ENCODE data around the gene CCDC32. TPM values are rescaled to one million over a fixed set of nuclear protein-coding genes. Genes with fewer than 3 reads are reported as not detected.

The CCDC32 gene
- total and polyA plus RNA-seq, 2 of the 13 experiments (the other 11 are each of a cell fraction or from before 2014, with no cell fraction given), result 10.8 to 23.2 TPM

- no peak for TF ChIP-seq E2F2 (CRISPR knock-in tag; IDR thresholded peaks at IDR 0.05; ENCODE audit: borderline replicate concordance)
- peak; percentile 88 for TF ChIP-seq ZNF556 (CRISPR knock-in tag; IDR thresholded peaks at IDR 0.05; ENCODE audit: borderline replicate concordance)
- TF ChIP-seq ZNF446 (CRISPR knock-in tag; IDR thresholded peaks at IDR 0.05), result no peak
- TF ChIP-seq ZFP37 (CRISPR knock-in tag; IDR thresholded peaks at IDR 0.05; ENCODE audit: borderline replicate concordance), result no peak
- TF ChIP-seq PBX2 (CRISPR knock-in tag; IDR thresholded peaks at IDR 0.05), result no peak
- TF ChIP-seq ZNF256 (CRISPR knock-in tag; conservative IDR thresholded peaks at IDR 0.05), result no peak
- no peak for TF ChIP-seq PTBP1 (IDR thresholded peaks at IDR 0.05; ENCODE audit: low read depth, low read length, poor library complexity, severe bottlenecking)
- no peak for TF ChIP-seq THAP8 (CRISPR knock-in tag; IDR thresholded peaks at IDR 0.05; ENCODE audit: borderline replicate concordance)
- TF ChIP-seq ZKSCAN5 (CRISPR knock-in tag; IDR thresholded peaks at IDR 0.05), result no peak
- TF ChIP-seq ZNF331 (CRISPR knock-in tag; IDR thresholded peaks at IDR 0.05), result peak; percentile 88
- no peak for TF ChIP-seq HMGA1 (CRISPR knock-in tag; conservative IDR thresholded peaks at IDR 0.05)
- TF ChIP-seq ZNF749 (CRISPR knock-in tag; IDR thresholded peaks at IDR 0.05; ENCODE audit: borderline replicate concordance), result no peak
- TF ChIP-seq ZFX (CRISPR knock-in tag; IDR thresholded peaks at IDR 0.05; ENCODE audit: low read depth), result peak; percentile 87
- peak; percentile 86; the same call in 1 of the 2 replicates for TF ChIP-seq THRA (CRISPR knock-in tag; IDR thresholded peaks at IDR 0.05; ENCODE audit: borderline replicate concordance)
- no peak for TF ChIP-seq SMYD3 (CRISPR knock-in tag; IDR thresholded peaks at IDR 0.05)
- TF ChIP-seq MED1 (CRISPR knock-in tag; IDR thresholded peaks at IDR 0.05), result peak; percentile 70
- TF ChIP-seq MAFG (CRISPR knock-in tag; IDR thresholded peaks at IDR 0.05), result no peak
- TF ChIP-seq ZNF333 (CRISPR knock-in tag; IDR thresholded peaks at IDR 0.05; ENCODE audit: borderline replicate concordance), result no peak
- peak; percentile 55; the same call in 1 of the 2 replicates for TF ChIP-seq ZC3H13 (CRISPR knock-in tag; IDR thresholded peaks at IDR 0.05)
- no peak for TF ChIP-seq ATRX (CRISPR knock-in tag; IDR thresholded peaks at IDR 0.05; ENCODE audit: borderline replicate concordance)
- TF ChIP-seq ZNF10 (CRISPR knock-in tag; IDR thresholded peaks at IDR 0.05; ENCODE audit: borderline replicate concordance, low read depth), result no peak
- no peak for TF ChIP-seq CREB3 (CRISPR knock-in tag; IDR thresholded peaks at IDR 0.05)
- peak; percentile 72; the same call in 1 of the 2 replicates for TF ChIP-seq NR1H2 (CRISPR knock-in tag; IDR thresholded peaks at IDR 0.05; ENCODE audit: borderline replicate concordance, low read depth)
Measured at GRCh38 chr15:40511472-40512133, 53.2 kb downstream of the CCDC32 start (continued).
